ENCODE data around the gene CSRP2.
A peak's percentile ranks its signal among the peaks of the same experiment; 100 is the strongest.

CSRP2 gene

DNA sequence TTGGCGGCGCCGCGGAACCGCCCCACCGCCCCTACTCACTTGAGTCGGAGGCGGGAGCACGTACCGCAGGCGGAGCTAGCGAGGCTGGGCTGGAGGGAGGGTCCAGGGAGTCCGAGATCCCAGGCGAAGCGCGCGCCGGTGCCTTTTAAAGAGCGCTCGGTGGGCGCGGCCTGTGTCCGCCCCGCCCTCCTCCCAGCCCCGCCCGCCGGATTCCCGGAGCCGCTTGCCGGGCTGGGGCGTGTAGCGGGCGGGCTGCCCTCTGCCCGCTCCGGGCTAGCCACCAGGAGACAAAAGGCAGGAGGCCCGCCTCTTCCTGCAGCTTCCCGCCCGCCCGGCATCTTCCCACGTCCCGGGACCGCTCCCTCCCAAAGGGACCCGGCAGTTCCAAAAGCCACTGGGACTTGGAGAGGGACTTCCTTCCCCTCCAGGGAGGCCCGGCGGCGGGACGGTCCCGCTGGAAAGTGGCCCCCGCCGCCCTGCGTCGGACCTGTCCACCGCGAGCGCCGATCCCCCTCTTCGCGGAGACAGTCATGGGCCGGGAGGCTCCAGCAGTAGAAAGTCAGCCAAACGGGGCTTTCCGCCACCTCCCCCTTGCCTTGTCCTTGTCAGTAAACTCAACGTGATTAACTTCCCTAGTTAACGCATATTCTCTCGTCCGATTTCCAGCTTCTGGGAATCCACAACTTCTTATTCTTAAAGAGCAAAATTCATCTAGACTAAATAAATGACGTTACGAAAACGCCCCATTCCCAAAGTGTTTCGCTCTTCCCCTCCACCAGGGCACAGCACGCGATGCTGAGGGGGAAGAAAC, at the start of gene CSRP2:
Gene CSRP2 (minus strand): TSS at position 121 of the 811 bp plus-strand sequence. CDS start 12,759 bp downstream, outside the sequence.
- H3K4me3 ChIP-seq (ENCODE audit: low read depth, low read length), result peak within 1 kb of the TSS; percentile 67
- TF ChIP-seq CTCF (IDR thresholded peaks at IDR 0.05; ENCODE audit: borderline replicate concordance, insufficient read depth, low read depth, low read length), result no peak

DNA sequence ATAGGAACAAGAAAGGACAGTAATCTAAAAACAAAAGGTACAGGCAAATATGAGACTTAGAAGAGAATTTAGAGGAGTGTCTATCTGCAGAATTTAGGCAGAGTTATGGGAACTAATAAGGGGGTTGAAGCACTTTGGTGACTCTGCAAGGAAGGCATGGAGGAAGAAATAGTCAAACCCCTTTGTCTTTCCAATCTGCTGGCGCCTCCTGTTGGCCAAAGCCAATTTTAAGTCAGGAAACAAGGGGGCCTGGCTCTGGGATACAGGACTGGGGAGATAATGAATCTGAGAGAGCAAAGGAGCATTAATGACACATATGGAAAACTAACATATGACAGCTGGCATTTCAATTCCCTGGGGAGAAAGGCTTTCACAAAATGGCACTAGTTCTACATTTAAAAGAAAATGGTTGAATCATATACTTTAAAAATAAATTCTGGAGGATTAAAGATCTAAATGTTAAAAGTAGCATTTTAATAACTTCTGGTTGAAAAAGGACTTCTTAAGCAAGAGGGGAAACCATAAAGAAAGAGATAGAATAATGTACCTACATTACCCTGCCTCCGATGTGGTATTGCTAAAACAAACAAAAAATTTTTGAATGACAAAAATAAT, 48.5 kb upstream of the CSRP2 start:
- TF ChIP-seq CTCF (IDR thresholded peaks at IDR 0.05; ENCODE audit: borderline replicate concordance, insufficient read depth, low read depth, low read length), result peak; percentile 52; the same call in 1 of the 2 replicates
- H3K4me3 ChIP-seq (ENCODE audit: low read depth, low read length), result no peak overlapping the region

GRCh38 chr12:76925135-76925534, 46.3 kb upstream of the CSRP2 start:
- TF ChIP-seq CTCF (IDR thresholded peaks at IDR 0.05; ENCODE audit: borderline replicate concordance, insufficient read depth, low read depth, low read length), result no peak
- H3K4me3 ChIP-seq (ENCODE audit: low read depth, low read length), result no peak overlapping the region

GRCh38 chr12:76922866-76923265, 44.0 kb upstream of the CSRP2 start:
- TF ChIP-seq CTCF (IDR thresholded peaks at IDR 0.05; ENCODE audit: borderline replicate concordance, insufficient read depth, low read depth, low read length), result no peak
- H3K4me3 ChIP-seq (ENCODE audit: low read depth, low read length), result no peak overlapping the region

DNA sequence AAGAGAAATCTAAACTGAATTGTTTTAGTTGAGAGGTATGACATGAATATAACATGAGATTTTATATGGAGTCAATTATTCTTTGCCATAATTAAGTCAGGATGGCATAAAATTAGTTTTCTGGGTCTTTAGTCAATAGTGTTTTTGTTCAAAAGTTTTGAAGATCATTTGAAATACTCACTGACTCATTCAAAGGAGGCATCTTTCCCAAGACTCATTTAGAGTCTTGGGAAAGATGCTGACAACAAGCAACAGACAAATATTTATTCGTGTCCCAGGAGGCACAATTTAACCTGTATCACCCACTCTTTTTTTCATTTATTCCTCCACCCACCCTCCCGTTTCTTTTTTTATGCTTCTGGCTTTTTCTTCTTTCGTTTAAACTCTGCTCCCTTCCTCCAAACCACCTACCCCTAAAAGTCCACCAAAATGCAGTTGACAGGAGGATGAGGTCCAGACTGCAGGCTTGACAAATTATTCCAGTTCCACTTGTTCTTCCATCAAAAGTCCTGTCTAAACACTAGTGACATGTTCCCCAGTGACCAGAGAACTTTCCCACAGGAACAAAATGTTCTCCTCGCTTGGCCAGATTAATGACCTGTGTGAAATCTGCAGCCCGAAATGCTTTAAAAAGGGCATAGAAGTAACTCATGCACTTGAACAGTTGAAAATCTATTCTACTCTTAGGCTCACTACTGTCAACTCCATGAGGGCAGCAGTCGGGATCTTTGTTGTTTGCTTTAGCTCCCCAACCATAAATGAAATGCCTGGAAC, 43.3 kb upstream of the CSRP2 start:
- no peak for TF ChIP-seq CTCF (IDR thresholded peaks at IDR 0.05; ENCODE audit: borderline replicate concordance, insufficient read depth, low read depth, low read length)

DNA sequence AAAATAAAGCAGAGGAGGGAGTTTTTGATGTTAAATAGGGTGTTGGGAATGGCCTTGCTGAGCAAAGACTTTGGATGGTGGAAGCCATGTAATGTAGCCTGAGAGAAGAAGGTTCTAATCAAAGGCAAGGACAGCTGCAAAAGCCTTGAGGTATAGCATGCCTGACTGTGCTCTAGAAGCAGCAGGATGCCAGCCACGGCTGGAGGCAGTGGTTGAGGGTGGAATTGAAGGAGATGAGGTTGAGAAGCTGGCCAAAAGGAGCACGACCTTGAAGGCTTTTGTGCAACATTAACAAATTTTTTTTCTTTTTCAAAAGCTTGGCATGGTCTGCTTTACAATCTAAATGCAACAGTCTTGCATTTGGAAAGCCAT, 42.3 kb upstream of the CSRP2 start:
- no peak overlapping the region for H3K4me3 ChIP-seq (ENCODE audit: low read depth, low read length)
- no peak for TF ChIP-seq CTCF (IDR thresholded peaks at IDR 0.05; ENCODE audit: borderline replicate concordance, insufficient read depth, low read depth, low read length)

More for the DNA sequence above, 43.3 kb upstream of the CSRP2 start:
- H3K4me3 ChIP-seq (ENCODE audit: low read depth, low read length), result no peak overlapping the region

All from GM12875 (cell line).